ENCODE measurements around the gene GPATCH8. TPM values are rescaled to one million over a fixed set of nuclear protein-coding genes. Genes with fewer than 3 reads are reported as not detected.
"Not testable (repeated sequence)": the region's sequence is repeated elsewhere in the genome, so short reads cannot be mapped to it uniquely, and the experiment has no call there.

GPATCH8 gene
- polyA plus RNA-seq, 1 of the 3 experiments (the other 2 are of a cell fraction), result 12.7 TPM

DNA sequence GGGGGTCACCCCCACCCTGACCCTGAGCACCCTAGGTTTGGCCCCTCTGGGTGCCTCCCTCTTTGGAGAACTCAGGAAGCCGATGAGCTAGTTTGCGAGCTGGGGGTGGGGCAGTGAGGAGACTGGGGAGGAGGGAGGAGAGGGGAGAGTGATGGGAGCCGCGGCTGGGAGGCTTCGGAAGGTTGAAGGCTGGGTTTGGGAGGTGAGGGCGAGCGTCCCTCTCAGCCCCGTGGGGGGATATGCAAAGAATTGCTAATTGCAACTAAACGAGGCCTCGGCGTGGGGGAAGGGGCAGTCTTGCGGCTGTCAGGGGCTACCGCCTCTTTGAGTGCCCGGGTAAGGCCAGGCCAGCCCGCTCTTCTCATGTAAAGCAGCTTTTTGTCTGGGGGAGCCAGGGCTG, 36.5 kb upstream of the GPATCH8 start:
- Histone ChIP-seq H3K27ac (ENCODE audit: low read depth in 2 of 2, low read length in 1 of 2) (no peak overlapping the region), H3K4me1 (ENCODE audit: control insufficient read depth in 1 of 2, insufficient read depth in 2 of 2, low read depth in 1 of 2, low read length in 1 of 2) (peaks cover 10 to 28% of the 10 kb centered on the region in 2 experiments; a peak in 3 of 4 replicates), H3F3A (replicated peaks; ENCODE audit: insufficient read depth) (peaks cover 27% of the 10 kb centered on the region), H3K9me2 (no peaks in the 10 kb centered on the region), H3K9me3 (no peaks in the 10 kb centered on the region), H3K79me2 (ENCODE audit: insufficient read depth) (no peaks in the 10 kb centered on the region), H3K27me3 (ENCODE audit: insufficient read depth) (no peaks in the 10 kb centered on the region), H2AFZ (ENCODE audit: low read depth) (no peak overlapping the region), H3K4me2 (no peak overlapping the region), H3K36me3 (replicated peaks in 1 of 2; ENCODE audit: control insufficient read depth in 1 of 2, insufficient read depth in 2 of 2, low read length in 1 of 2) (no peaks in the 10 kb centered on the region), H3K4me3 (ENCODE audit: low read depth in 2 of 2, low read length in 1 of 2) (no peak overlapping the region), H4K20me1 (ENCODE audit: insufficient read depth) (no peaks in the 10 kb centered on the region), H3K9ac (no peak overlapping the region)
- TF ChIP-seq GABPA (IDR thresholded peaks at IDR 0.05; ENCODE audit: low read depth) (no peak), YY1 (IDR thresholded peaks at IDR 0.05; ENCODE audit: low read depth) (no peak), FOSL2 (IDR thresholded peaks at IDR 0.05; ENCODE audit: borderline replicate concordance, low read depth) (no peak), TCF12 (IDR thresholded peaks at IDR 0.05) (no peak), JUND (IDR thresholded peaks at IDR 0.05) (no peak), POLR2AphosphoS5 (IDR thresholded peaks at IDR 0.05; ENCODE audit: low read depth, low read length) (no peak), EZH2phosphoT487 (IDR thresholded peaks at IDR 0.05; ENCODE audit: borderline replicate concordance, low read depth) (no peak), GATA2 (CRISPR knock-in tag; IDR thresholded peaks at IDR 0.05) (no peak), TAF1 (IDR thresholded peaks at IDR 0.05; ENCODE audit: borderline replicate concordance, low read depth, low read length) (no peak), MEF2A (IDR thresholded peaks at IDR 0.05; ENCODE audit: borderline replicate concordance, low read depth) (no peak), SMC3 (IDR thresholded peaks at IDR 0.05; ENCODE audit: low read depth, low read length) (no peak), FOXJ3 (CRISPR knock-in tag; IDR thresholded peaks at IDR 0.05) (no peak), RXRA (IDR thresholded peaks at IDR 0.05; ENCODE audit: borderline replicate concordance, low read depth) (no peak), EP300 (IDR thresholded peaks at IDR 0.05; ENCODE audit: borderline replicate concordance in 1 of 2, low read depth in 1 of 2, low read length in 1 of 2) (no peak), SIN3A (IDR thresholded peaks at IDR 0.05; ENCODE audit: borderline replicate concordance, low read depth, low read length) (no peak), RFX5 (IDR thresholded peaks at IDR 0.05; ENCODE audit: low read length) (no peak)
- TF ChIP-seq, protein P1, sequence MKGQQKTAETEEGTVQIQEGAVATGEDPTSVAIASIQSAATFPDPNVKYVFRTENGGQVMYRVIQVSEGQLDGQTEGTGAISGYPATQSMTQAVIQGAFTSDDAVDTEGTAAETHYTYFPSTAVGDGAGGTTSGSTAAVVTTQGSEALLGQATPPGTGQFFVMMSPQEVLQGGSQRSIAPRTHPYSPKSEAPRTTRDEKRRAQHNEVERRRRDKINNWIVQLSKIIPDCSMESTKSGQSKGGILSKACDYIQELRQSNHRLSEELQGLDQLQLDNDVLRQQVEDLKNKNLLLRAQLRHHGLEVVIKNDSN (IDR thresholded peaks at IDR 0.05; ENCODE audit: borderline replicate concordance, low read depth), result no peak
- TF ChIP-seq, protein P2, sequence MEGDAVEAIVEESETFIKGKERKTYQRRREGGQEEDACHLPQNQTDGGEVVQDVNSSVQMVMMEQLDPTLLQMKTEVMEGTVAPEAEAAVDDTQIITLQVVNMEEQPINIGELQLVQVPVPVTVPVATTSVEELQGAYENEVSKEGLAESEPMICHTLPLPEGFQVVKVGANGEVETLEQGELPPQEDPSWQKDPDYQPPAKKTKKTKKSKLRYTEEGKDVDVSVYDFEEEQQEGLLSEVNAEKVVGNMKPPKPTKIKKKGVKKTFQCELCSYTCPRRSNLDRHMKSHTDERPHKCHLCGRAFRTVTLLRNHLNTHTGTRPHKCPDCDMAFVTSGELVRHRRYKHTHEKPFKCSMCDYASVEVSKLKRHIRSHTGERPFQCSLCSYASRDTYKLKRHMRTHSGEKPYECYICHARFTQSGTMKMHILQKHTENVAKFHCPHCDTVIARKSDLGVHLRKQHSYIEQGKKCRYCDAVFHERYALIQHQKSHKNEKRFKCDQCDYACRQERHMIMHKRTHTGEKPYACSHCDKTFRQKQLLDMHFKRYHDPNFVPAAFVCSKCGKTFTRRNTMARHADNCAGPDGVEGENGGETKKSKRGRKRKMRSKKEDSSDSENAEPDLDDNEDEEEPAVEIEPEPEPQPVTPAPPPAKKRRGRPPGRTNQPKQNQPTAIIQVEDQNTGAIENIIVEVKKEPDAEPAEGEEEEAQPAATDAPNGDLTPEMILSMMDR (IDR thresholded peaks at IDR 0.05), result no peak
- POLR2A ChIA-PET, result interaction anchor here (0.7 kb wide), 1 partner anchor 81 kb away, joined by 3 read pairs; no protein-coding TSS in a partner anchor
- CTCF ChIA-PET, result interaction anchor here (0.6 to 1.3 kb wide), 4 partner anchors 10 to 137 kb away, joined by 3 to 4 read pairs (median 4); no protein-coding TSS in a partner anchor
- WGBS (ENCODE audit: low lambda C conversion rate), result 88% methylated on average over 11 of the region's 15 CpGs
- no peak for DNase-seq

DNA sequence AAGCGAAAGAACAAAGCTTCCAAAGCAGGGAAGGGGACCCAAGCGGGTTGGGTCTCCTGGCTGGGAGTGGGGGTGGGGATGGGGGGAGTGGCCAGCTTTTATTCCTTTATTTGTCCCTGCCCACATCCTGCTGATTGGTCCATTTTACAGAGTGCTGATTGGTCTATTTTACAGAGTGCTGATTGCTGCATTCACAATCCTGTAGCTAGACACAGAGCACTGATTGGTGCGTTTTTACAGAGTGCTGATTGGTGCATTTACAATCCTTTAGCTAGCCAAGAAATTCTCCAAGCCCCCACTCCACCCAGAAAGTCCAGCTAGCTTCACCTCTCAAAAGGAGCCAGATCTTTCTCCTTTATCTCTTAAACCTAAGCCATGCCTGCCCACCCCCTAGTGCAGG, 34.7 kb upstream of the GPATCH8 start:
- H3F3A ChIP-seq (replicated peaks; ENCODE audit: insufficient read depth), result peaks cover 11% of the 10 kb centered on the region
- not testable (repeated sequence) for H3K27ac ChIP-seq (ENCODE audit: low read depth in 2 of 2, low read length in 1 of 2); H2AFZ ChIP-seq (ENCODE audit: low read depth); H3K79me2 ChIP-seq (ENCODE audit: insufficient read depth); DNase-seq; H3K4me3 ChIP-seq (ENCODE audit: low read depth in 2 of 2, low read length in 1 of 2); H3K27me3 ChIP-seq (ENCODE audit: insufficient read depth); H3K9me3 ChIP-seq; H3K9me2 ChIP-seq; H4K20me1 ChIP-seq (ENCODE audit: insufficient read depth); H3K9ac ChIP-seq; H3K36me3 ChIP-seq (replicated peaks in 1 of 2; ENCODE audit: control insufficient read depth in 1 of 2, insufficient read depth in 2 of 2, low read length in 1 of 2); H3K4me2 ChIP-seq
- WGBS (ENCODE audit: low lambda C conversion rate), result 96% methylated on average over 3 of the region's 3 CpGs
- ChIA-PET POLR2A (interaction anchor here (1.0 kb wide), 1 partner anchor 19 kb away, joined by 3 read pairs; the partner anchor contains the start of gene FZD2), CTCF (interaction anchor here (0.7 kb wide), 1 partner anchor 175 kb away, joined by 3 read pairs; the partner anchor contains the start of gene FAM171A2)
- H3K4me1 ChIP-seq (ENCODE audit: control insufficient read depth in 1 of 2, insufficient read depth in 2 of 2, low read depth in 1 of 2, low read length in 1 of 2), result peaks cover 10 to 19% of the 10 kb centered on the region in 2 experiments; a peak in 3 of 4 replicates
